Upper lobe of left lung (tissue), 6 donors: Measurements from ENCODE around the gene OR52D1. TPM values are rescaled to one million over a fixed set of nuclear protein-coding genes. Genes with fewer than 3 reads are reported as not detected.

Source experiments
- ATAC-seq, 2 donors: fragments of 200-7000 bp; cut with Tn5 transposase; one replicate each; pipeline ENCODE4 v1.9.1; 2022; ENCODE audit warnings: mild to moderate bottlenecking in 2 of 2, moderate library complexity in 2 of 2; ENCODE audit not compliant: low FRiP score in 2 of 2
- DNase-seq, 2 donors: peaks; one replicate each; pipeline ENCODE4 v3.0.0-alpha.2; 2019 to 2020
- H3K27ac ChIP-seq, 4 donors: fragments of 200-600 bp; sonication (generic); one replicate each; pipeline ENCODE4 v1.5.1; 2016 to 2019
- H3K27me3 ChIP-seq, 4 donors: fragments of 200-600 bp; sonication (generic); one replicate each; pipeline ENCODE4 v1.5.1; 2017 to 2019
- H3K36me3 ChIP-seq, 4 donors: fragments of 200-600 bp; sonication (generic); one replicate each; pipeline ENCODE4 v1.5.1; 2016 to 2019
- H3K4me1 ChIP-seq, 4 donors: fragments of 200-600 bp; sonication (generic); one replicate each; pipeline ENCODE4 v1.5.1; 2018 to 2019
- H3K4me3 ChIP-seq, 4 donors: fragments of 200-600 bp; sonication (generic); one replicate each; pipeline ENCODE4 v1.5.1; 2017 to 2019; ENCODE audit warnings: mild to moderate bottlenecking in 2 of 4, moderate library complexity in 1 of 4
- H3K9me3 ChIP-seq, 4 donors: fragments of 200-600 bp; sonication (generic); one replicate each; pipeline ENCODE4 v1.5.1; 2018 to 2019
- CTCF ChIP-seq, 6 experiments: fragments of 450-650 bp in 4 of 6; fragments of 200-600 bp in 2 of 6; sonication (generic) in 2 of 6; IDR thresholded peaks; one replicate each; pipeline ENCODE4 v1.5.1; 2016 to 2019; ENCODE audit warnings: antibody characterized with exemption in 6 of 6
- EP300 ChIP-seq, 4 donors: sonication (generic); formaldehyde crosslinking; IDR thresholded peaks; one replicate each; pipeline ENCODE4 v1.5.1; 2017; ENCODE audit warnings: antibody characterized with exemption in 4 of 4, control low read depth in 2 of 4
- POLR2A ChIP-seq, 4 donors: fragments of 450-650 bp; IDR thresholded peaks; one replicate each; pipeline ENCODE4 v1.5.1; 2016 to 2017; ENCODE audit warnings: antibody characterized with exemption in 4 of 4, mild to moderate bottlenecking in 2 of 4
- POLR2AphosphoS5 ChIP-seq, 2 donors: sonication (generic); formaldehyde crosslinking; IDR thresholded peaks; one replicate each; pipeline ENCODE4 v1.5.1; 2017; ENCODE audit warnings: antibody characterized with exemption in 2 of 2
- WGBS, 2 donors: methylation state at CpG; one replicate each; pipeline ENCODE4 v1.1.5; 2017 to 2018; 5-methylcytosine and 5-hydroxymethylcytosine counted together
- total RNA-seq, 6 donors: library from RNA; depleted of rRNA in 4 of 6; stranded (reverse); fragments of >200 nt in 4 of 6; gene quantifications; one replicate each; pipeline versions ENCODE4 v1.1.0 to v1.2.1, GENCODE V29; 2016 to 2021
- donor health status: DM: no; HTN: no; CAD: no; lungs with moderate emphysema.
- donor health status: DM: no; HTN: yes; CAD: no; lungs with severe emphysema.

The OR52D1 gene
- total RNA-seq, 6 donors from 2014 or later = not detected

GRCh38 chr11:5508605-5509004 is 20.1 kb downstream of the OR52D1 start:
- no peaks in the 10 kb centered on the region for H3K27me3 ChIP-seq
- H3K4me3 ChIP-seq = no peak overlapping the region
- H3K36me3 ChIP-seq = no peaks in the 10 kb centered on the region
- no peaks in the 10 kb centered on the region for H3K9me3 ChIP-seq
- no peak overlapping the region for H3K27ac ChIP-seq
- no peak for DNase-seq
- no peaks in the 10 kb centered on the region for H3K4me1 ChIP-seq
- TF ChIP-seq POLR2AphosphoS5 (IDR thresholded peaks at IDR 0.05) (no peak), EP300 (IDR thresholded peaks at IDR 0.05) (no peak), CTCF (IDR thresholded peaks at IDR 0.05) (no peak), POLR2A (IDR thresholded peaks at IDR 0.05) (no peak)
- no peak for ATAC-seq
- WGBS, 2 donors = 97 to 98% methylated on average over 5 to 8 of the region's 8 CpGs

- WGBS, 2 donors = 73 to 85% methylated on average over 3 to 4 of the region's 4 CpGs
- Histone ChIP-seq H3K27ac (no peak within 1 kb of the TSS), H3K4me3 (no peak within 1 kb of the TSS), H3K36me3 (no peaks in the 10 kb centered on the region), H3K27me3 (no peaks in the 10 kb centered on the region), H3K9me3 (no peaks in the 10 kb centered on the region), H3K4me1 (no peaks in the 10 kb centered on the region)
- no peak for TF ChIP-seq POLR2AphosphoS5 (IDR thresholded peaks at IDR 0.05)
- no peak for TF ChIP-seq EP300 (IDR thresholded peaks at IDR 0.05)
- no peak for TF ChIP-seq CTCF (IDR thresholded peaks at IDR 0.05)
- TF ChIP-seq POLR2A (IDR thresholded peaks at IDR 0.05) = no peak
- DNase-seq = no peak
- ATAC-seq = no peak
Measured at GRCh38 chr11:5509803-5510202, 21.3 kb downstream of the OR52D1 start, which contains the start of gene UBQLN3. Gene UBQLN3 (minus strand): TSS chr11:5509957. CDS start chr11:5509558, 399 bp downstream.

GRCh38 chr11:5514841-5515240 is 26.4 kb downstream of the OR52D1 start:
- Histone ChIP-seq H3K27ac (no peak overlapping the region), H3K36me3 (no peaks in the 10 kb centered on the region), H3K9me3 (no peaks in the 10 kb centered on the region), H3K4me3 (no peak overlapping the region), H3K4me1 (no peaks in the 10 kb centered on the region), H3K27me3 (no peaks in the 10 kb centered on the region)
- ATAC-seq = peak in 1 of 2 donors; percentile 12
- TF ChIP-seq EP300 (IDR thresholded peaks at IDR 0.05) (no peak), POLR2AphosphoS5 (IDR thresholded peaks at IDR 0.05) (no peak), POLR2A (IDR thresholded peaks at IDR 0.05) (no peak), CTCF (IDR thresholded peaks at IDR 0.05) (no peak)
- no peak for DNase-seq

- Histone ChIP-seq H3K27ac (no peak within 1 kb of the TSS), H3K36me3 (no peaks in the 10 kb centered on the region), H3K9me3 (no peaks in the 10 kb centered on the region), H3K4me1 (no peaks in the 10 kb centered on the region), H3K4me3 (no peak within 1 kb of the TSS), H3K27me3 (no peaks in the 10 kb centered on the region)
- no peak for ATAC-seq
- no peak for TF ChIP-seq POLR2A (IDR thresholded peaks at IDR 0.05)
- TF ChIP-seq POLR2AphosphoS5 (IDR thresholded peaks at IDR 0.05) = no peak
- no peak for TF ChIP-seq EP300 (IDR thresholded peaks at IDR 0.05)
- TF ChIP-seq CTCF (IDR thresholded peaks at IDR 0.05) = no peak
- WGBS, 2 donors = 92 to 98% methylated on average over 2 of the region's 2 CpGs
- DNase-seq = no peak
Measured at GRCh38 chr11:5516599-5516998, 28.1 kb downstream of the OR52D1 start, which contains the start of gene UBQLNL. Gene UBQLNL (minus strand): TSS chr11:5516699. CDS start chr11:5516441, 258 bp downstream.

GRCh38 chr11:5521540-5521939 is 33.1 kb downstream of the OR52D1 start:
- Histone ChIP-seq H3K36me3 (no peaks in the 10 kb centered on the region), H3K27me3 (no peaks in the 10 kb centered on the region), H3K9me3 (no peaks in the 10 kb centered on the region), H3K4me1 (no peaks in the 10 kb centered on the region), H3K27ac (no peak overlapping the region), H3K4me3 (no peak overlapping the region)
- no peak for DNase-seq
- TF ChIP-seq POLR2AphosphoS5 (IDR thresholded peaks at IDR 0.05) (no peak), CTCF (IDR thresholded peaks at IDR 0.05) (no peak), POLR2A (IDR thresholded peaks at IDR 0.05) (no peak), EP300 (IDR thresholded peaks at IDR 0.05) (no peak)
- 94% methylated on average over 4 of the region's 4 CpGs for WGBS, 2 donors
- ATAC-seq = no peak
